Measurements from ENCODE around the gene UQCRHL.

UQCRHL gene

DNA sequence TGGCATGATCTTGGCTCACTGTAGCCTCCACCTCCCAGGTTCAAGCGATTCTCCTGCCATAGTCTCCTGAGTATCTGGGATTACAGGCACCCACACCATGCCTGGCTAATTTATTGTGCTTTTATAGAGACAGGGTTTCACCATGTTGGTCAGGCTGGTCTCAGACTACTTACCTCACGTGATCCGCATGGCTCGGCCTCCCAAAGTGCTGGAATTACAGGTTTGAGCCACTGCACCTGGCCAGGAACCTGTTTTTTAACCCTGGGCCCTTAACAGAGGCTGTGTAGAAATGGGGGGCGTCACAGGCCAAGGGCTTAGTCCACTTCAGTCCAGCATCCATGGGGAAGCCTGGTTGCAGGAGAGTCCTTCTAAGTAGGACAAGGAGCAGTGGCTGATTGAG is 39.5 kb downstream of the UQCRHL start:
- TF ChIP-seq ZNF8 (CRISPR knock-in tag; IDR thresholded peaks at IDR 0.05) (no peak), ZNF70 (CRISPR knock-in tag; IDR thresholded peaks at IDR 0.05) (no peak), ZC3H10 (CRISPR knock-in tag; IDR thresholded peaks at IDR 0.05) (no peak), ISL1 (CRISPR knock-in tag; IDR thresholded peaks at IDR 0.05) (no peak), GLIS3 (CRISPR knock-in tag; IDR thresholded peaks at IDR 0.05) (no peak), OSR1 (CRISPR knock-in tag; IDR thresholded peaks at IDR 0.05) (no peak), CSDC2 (CRISPR knock-in tag; IDR thresholded peaks at IDR 0.05) (no peak), TCF4 (CRISPR knock-in tag; IDR thresholded peaks at IDR 0.05; ENCODE audit: borderline replicate concordance) (no peak)
- TF ChIP-seq, protein P1, sequence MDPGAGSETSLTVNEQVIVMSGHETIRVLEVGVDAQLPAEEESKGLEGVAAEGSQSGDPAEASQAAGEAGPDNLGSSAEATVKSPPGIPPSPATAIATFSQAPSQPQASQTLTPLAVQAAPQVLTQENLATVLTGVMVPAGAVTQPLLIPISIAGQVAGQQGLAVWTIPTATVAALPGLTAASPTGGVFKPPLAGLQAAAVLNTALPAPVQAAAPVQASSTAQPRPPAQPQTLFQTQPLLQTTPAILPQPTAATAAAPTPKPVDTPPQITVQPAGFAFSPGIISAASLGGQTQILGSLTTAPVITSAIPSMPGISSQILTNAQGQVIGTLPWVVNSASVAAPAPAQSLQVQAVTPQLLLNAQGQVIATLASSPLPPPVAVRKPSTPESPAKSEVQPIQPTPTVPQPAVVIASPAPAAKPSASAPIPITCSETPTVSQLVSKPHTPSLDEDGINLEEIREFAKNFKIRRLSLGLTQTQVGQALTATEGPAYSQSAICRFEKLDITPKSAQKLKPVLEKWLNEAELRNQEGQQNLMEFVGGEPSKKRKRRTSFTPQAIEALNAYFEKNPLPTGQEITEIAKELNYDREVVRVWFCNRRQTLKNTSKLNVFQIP (CRISPR knock-in tag; IDR thresholded peaks at IDR 0.05; ENCODE audit: borderline replicate concordance, low read depth): no peak
- TF ChIP-seq, protein P2, sequence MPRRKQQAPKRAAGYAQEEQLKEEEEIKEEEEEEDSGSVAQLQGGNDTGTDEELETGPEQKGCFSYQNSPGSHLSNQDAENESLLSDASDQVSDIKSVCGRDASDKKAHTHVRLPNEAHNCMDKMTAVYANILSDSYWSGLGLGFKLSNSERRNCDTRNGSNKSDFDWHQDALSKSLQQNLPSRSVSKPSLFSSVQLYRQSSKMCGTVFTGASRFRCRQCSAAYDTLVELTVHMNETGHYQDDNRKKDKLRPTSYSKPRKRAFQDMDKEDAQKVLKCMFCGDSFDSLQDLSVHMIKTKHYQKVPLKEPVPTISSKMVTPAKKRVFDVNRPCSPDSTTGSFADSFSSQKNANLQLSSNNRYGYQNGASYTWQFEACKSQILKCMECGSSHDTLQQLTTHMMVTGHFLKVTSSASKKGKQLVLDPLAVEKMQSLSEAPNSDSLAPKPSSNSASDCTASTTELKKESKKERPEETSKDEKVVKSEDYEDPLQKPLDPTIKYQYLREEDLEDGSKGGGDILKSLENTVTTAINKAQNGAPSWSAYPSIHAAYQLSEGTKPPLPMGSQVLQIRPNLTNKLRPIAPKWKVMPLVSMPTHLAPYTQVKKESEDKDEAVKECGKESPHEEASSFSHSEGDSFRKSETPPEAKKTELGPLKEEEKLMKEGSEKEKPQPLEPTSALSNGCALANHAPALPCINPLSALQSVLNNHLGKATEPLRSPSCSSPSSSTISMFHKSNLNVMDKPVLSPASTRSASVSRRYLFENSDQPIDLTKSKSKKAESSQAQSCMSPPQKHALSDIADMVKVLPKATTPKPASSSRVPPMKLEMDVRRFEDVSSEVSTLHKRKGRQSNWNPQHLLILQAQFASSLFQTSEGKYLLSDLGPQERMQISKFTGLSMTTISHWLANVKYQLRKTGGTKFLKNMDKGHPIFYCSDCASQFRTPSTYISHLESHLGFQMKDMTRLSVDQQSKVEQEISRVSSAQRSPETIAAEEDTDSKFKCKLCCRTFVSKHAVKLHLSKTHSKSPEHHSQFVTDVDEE (CRISPR knock-in tag; IDR thresholded peaks at IDR 0.05): no peak
- ATAC-seq: no peak

DNA sequence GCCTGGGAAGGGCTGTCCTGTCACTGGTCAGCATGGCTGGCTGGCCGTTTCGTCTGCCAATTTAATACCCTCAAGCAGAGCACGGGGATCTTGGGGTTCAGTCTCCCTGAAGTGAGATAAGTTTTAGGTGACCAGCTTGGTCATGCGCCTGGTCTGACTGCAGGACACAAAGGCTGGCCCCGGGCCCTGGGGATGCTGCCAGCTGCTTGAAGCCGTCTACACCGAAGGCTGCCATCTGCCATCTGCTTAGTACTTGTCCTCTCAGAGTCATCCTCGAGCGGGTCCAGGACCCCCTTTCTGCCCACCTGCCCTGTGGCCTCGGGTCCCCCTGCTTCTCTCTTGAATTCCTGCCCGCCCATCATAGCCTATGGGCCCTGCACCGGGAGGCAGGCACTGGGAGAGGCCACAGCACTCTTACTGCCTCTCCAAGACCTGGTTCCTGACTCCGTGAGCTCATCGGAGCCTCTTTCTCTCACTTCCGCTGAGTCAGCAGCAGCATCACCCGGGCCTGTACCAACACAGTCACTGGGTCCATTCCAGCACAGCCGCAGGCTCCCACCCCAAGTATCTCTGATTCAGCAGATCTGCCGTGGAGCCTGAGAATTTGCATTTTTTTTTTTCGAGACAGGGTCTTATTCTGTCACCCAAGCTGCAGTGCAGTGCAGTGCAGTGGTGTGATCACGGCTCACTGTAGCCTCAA is 41.8 kb downstream of the UQCRHL start:
- TF ChIP-seq TCF4 (CRISPR knock-in tag; IDR thresholded peaks at IDR 0.05; ENCODE audit: borderline replicate concordance) (no peak), SNAI2 (CRISPR knock-in tag; IDR thresholded peaks at IDR 0.05) (no peak), BACH2 (CRISPR knock-in tag; IDR thresholded peaks at IDR 0.05; ENCODE audit: borderline replicate concordance) (no peak), RARB (CRISPR knock-in tag; IDR thresholded peaks at IDR 0.05) (no peak)
- TF ChIP-seq, protein P2 (CRISPR knock-in tag; IDR thresholded peaks at IDR 0.05): no peak
- ATAC-seq: peak; percentile 61

DNA sequence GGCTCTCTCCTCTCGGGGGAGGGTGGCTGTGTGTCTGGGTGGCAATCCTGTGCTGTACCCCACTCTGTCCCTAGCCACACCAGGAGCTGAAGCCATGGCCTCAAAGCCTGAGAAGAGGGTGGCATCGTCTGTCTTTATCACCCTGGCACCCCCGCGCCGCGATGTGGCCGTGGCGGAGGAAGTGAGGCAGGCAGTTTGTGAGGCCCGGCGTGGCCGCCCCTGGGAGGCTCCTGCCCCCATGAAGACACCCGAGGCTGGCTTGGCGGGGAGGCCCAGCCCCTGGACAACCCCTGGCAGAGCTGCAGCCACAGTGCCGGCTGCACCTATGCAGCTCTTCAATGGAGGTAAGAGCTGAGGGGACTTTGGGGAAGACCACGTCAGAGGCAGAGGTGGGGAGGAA is 42.6 kb downstream of the UQCRHL start:
- no peak for TF ChIP-seq ZFP30 (CRISPR knock-in tag; IDR thresholded peaks at IDR 0.05)
- TF ChIP-seq OSR1 (CRISPR knock-in tag; IDR thresholded peaks at IDR 0.05): no peak
- TF ChIP-seq CSDC2 (CRISPR knock-in tag; IDR thresholded peaks at IDR 0.05): no peak
- no peak for ATAC-seq

DNA sequence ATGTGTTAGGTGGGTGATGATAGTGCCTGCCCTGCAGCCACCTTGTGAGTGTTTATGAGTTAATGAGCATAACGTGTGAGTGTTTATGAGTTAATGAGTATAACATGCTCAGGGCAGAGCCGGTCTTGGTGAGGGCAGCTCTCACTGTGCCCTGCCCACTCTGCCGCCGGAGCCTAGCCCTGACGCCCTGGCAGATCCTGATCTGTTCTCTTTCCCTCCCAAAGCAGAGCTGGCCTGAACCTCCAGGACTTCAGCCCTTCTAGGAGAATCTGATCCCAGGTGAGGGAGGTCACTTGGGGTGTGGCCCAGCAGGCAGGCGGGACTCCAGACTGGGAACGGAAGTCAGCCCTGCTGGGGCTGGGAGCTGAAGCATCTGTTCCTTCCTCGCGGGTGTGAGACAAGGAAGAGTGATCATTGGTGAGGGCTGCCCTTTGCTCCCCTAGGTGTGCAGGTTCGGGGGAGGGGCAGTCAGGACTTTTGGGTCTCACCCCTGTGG is 43.1 kb downstream of the UQCRHL start:
- ATAC-seq: no peak
- no peak for TF ChIP-seq PPARA (CRISPR knock-in tag; IDR thresholded peaks at IDR 0.05; ENCODE audit: borderline replicate concordance)
- TF ChIP-seq CSDC2 (CRISPR knock-in tag; IDR thresholded peaks at IDR 0.05): no peak
- no peak for TF ChIP-seq TOX (CRISPR knock-in tag; IDR thresholded peaks at IDR 0.05; ENCODE audit: borderline replicate concordance)
- TF ChIP-seq, protein P2 (CRISPR knock-in tag; IDR thresholded peaks at IDR 0.05): no peak
- no peak for TF ChIP-seq ZFP3 (CRISPR knock-in tag; IDR thresholded peaks at IDR 0.05)
- TF ChIP-seq, protein P3, sequence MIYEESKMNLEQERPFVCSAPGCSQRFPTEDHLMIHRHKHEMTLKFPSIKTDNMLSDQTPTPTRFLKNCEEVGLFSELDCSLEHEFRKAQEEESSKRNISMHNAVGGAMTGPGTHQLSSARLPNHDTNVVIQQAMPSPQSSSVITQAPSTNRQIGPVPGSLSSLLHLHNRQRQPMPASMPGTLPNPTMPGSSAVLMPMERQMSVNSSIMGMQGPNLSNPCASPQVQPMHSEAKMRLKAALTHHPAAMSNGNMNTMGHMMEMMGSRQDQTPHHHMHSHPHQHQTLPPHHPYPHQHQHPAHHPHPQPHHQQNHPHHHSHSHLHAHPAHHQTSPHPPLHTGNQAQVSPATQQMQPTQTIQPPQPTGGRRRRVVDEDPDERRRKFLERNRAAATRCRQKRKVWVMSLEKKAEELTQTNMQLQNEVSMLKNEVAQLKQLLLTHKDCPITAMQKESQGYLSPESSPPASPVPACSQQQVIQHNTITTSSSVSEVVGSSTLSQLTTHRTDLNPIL (CRISPR knock-in tag; IDR thresholded peaks at IDR 0.05; ENCODE audit: low read depth): no peak
- TF ChIP-seq RARB (CRISPR knock-in tag; IDR thresholded peaks at IDR 0.05): no peak
- no peak for TF ChIP-seq TCF4 (CRISPR knock-in tag; IDR thresholded peaks at IDR 0.05; ENCODE audit: borderline replicate concordance)
- TF ChIP-seq, protein P1 (CRISPR knock-in tag; IDR thresholded peaks at IDR 0.05; ENCODE audit: borderline replicate concordance, low read depth): no peak
- TF ChIP-seq ESRRG (CRISPR knock-in tag; IDR thresholded peaks at IDR 0.05): no peak
- no peak for TF ChIP-seq ISL1 (CRISPR knock-in tag; IDR thresholded peaks at IDR 0.05)
- no peak for TF ChIP-seq SNAI2 (CRISPR knock-in tag; IDR thresholded peaks at IDR 0.05)

Data from SK-N-SH treated with all-trans-retinoic acid at 6 μM for 48 hours (cell line).